Mucosa of rectum (tissue), 2 donors: ENCODE data around the gene HGFAC.

Source experiments
- H3K27ac ChIP-seq, 2 donors: one replicate each; pipeline ENCODE4 v1.7.0; 2013; ENCODE audit warnings: inconsistent platforms in 2 of 2, low read depth in 2 of 2, low read length in 2 of 2
- H3K27me3 ChIP-seq, 2 donors: one replicate each; pipeline ENCODE4 v1.7.0; 2013; ENCODE audit warnings: low read length in 2 of 2; ENCODE audit not compliant: control insufficient read depth in 2 of 2, insufficient read depth in 2 of 2
- H3K36me3 ChIP-seq, 2 donors: one replicate each; pipeline ENCODE4 v1.7.0; 2013; ENCODE audit warnings: low read length in 2 of 2; ENCODE audit not compliant: control insufficient read depth in 2 of 2, insufficient read depth in 2 of 2
- H3K4me1 ChIP-seq, 2 donors: one replicate each; pipeline ENCODE4 v1.7.0; 2013; ENCODE audit warnings: low read length in 2 of 2, mild to moderate bottlenecking in 1 of 2; ENCODE audit not compliant: control insufficient read depth in 2 of 2, insufficient read depth in 2 of 2
- H3K4me3 ChIP-seq, 2 donors: one replicate each; pipeline ENCODE4 v1.7.0; 2013; ENCODE audit warnings: low read length in 2 of 2
- H3K9ac ChIP-seq, 2 donors: one replicate each; pipeline ENCODE4 v1.7.0; 2013; ENCODE audit warnings: low read length in 2 of 2, low read depth in 1 of 2, mild to moderate bottlenecking in 1 of 2
- H3K9me3 ChIP-seq, 2 donors: one replicate each; pipeline ENCODE4 v1.7.0; 2013; ENCODE audit warnings: low read length in 2 of 2; ENCODE audit not compliant: control insufficient read depth in 2 of 2
- donor health status: healthy.
- donor health status: Normal muscosa, but diverticular disease.

The HGFAC gene

DNA sequence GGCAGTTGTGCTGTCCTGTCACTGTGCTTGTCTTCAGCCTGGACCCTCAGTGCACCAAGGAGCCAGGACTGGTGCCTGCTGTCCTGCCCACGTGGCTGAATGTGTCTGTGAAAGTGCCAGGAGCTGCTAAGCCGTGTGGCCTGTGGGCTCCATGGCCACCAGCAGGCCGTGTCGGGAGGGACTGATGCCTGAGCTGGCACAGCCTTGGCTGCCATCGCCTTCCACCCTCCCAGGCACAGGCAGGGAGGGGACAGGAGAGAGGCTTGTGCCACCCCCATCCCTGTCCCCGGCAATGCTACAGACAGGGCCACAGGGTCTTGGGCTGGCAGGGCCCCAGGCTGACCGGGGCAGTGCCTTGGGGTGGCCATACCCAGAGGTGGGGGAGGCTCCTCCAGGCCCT is 46.1 kb downstream of the HGFAC start:
- Histone ChIP-seq H3K9me3 (no peaks in the 10 kb centered on the region), H3K36me3 (no peaks in the 10 kb centered on the region), H3K9ac (no peak overlapping the region), H3K4me1 (peaks cover 12 to 19% of the 10 kb centered on the region in 2 donors), H3K27ac (no peak overlapping the region), H3K27me3 (peaks cover 11 to 19% of the 10 kb centered on the region in 2 donors), H3K4me3 (no peak overlapping the region)

DNA sequence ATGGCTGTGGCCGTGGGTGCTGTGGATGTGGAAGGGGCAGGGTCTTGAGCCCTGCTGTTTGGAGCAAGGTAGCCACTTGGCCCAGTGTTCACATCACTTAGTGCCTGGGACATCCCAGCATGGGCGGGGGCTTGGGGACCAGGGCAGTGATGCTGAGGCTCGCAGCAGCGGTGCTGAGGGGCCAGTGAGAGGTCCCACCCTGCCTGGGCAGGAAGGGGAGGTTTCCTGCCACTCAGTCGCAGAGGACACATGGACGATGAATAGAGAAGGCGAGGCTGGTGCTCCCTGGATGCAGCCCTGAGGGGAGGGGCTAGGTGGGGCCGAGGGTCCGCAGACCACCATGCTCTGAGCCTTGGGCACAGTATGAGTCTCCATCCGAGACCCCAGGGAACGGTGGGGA is 47.1 kb downstream of the HGFAC start:
- Histone ChIP-seq H3K4me1 (peaks cover 12 to 13% of the 10 kb centered on the region in 2 donors), H3K4me3 (no peak overlapping the region), H3K9me3 (no peaks in the 10 kb centered on the region), H3K27me3 (peaks cover 13 to 17% of the 10 kb centered on the region in 2 donors), H3K9ac (no peak overlapping the region), H3K36me3 (no peaks in the 10 kb centered on the region), H3K27ac (no peak overlapping the region)

DNA sequence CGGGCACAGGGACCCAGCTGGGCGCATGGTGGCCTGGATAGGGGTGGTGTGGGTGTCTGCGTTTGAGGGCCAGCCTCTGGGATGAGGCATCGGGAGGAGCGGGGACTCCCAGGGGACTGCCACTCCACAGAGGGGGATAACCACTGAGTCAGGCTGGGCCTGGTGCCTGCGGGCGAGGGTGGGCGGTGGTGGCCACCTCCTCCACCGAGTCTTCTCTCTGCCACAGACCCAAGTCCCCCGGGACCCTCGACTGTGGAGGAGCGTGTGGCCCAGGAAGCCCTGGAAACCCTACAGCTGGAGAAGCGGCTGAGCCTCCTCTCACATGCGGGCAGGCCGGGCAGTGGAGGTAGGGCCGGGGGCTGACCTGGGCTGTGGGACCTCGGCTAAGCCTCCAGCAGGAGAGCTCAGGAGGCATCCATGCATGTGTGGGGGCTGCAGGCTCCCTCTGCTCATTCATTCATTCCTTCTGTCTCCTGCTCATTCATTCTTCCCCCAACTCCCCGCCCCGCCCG is 47.7 kb downstream of the HGFAC start:
- Histone ChIP-seq H3K27me3 (peaks cover 11 to 17% of the 10 kb centered on the region in 2 donors), H3K9me3 (no peaks in the 10 kb centered on the region), H3K36me3 (no peaks in the 10 kb centered on the region), H3K4me3 (no peak overlapping the region), H3K4me1 (peaks cover 6 to 9% of the 10 kb centered on the region in 2 donors), H3K27ac (no peak overlapping the region), H3K9ac (no peak overlapping the region)

DNA sequence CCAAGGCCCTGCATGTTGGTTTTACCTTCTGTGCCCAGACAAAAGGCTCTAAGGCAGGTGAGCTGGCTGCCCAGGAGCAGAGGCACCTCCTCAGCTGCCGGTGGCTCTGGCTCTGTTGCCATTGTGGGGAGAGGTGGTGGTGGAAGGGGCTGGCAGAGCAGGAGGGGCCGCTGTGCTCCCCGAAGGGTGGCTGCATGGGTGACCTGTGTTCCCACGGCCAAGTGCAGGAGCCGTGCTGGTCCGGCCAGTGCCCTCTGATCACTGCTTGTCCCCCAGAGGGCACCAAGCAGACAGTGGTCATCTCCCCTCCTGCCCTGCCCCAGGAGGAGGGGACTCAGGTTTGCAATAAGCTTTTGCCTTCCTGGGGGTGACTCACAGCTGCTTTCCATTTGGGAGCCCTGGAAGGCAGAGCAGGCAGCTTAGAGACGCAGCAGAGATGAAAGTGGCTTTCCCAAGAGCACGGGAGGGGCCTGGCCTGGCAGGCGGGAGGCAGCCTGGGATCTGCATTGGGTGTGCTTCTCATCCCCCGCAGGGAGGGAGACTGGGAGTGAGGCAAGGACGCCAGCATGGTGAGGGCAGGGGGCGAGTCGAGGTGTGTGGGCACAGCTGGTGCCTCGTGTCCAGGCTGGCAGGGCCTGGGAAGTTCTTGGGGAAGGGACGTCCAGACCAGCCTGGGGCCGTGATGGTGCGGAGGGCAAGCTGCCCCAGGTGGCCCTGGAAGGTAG is 50.1 kb downstream of the HGFAC start:
- H3K27me3 ChIP-seq = peaks cover 6 to 15% of the 10 kb centered on the region in 2 donors
- H3K4me1 ChIP-seq = no peaks in the 10 kb centered on the region
- H3K4me3 ChIP-seq = no peak overlapping the region
- H3K9ac ChIP-seq = no peak overlapping the region
- H3K36me3 ChIP-seq = no peaks in the 10 kb centered on the region
- no peaks in the 10 kb centered on the region for H3K9me3 ChIP-seq
- H3K27ac ChIP-seq = no peak overlapping the region

GRCh38 chr4:3492741-3493719 is 51.3 kb downstream of the HGFAC start:
- Histone ChIP-seq H3K4me1 (no peaks in the 10 kb centered on the region), H3K27ac (no peak overlapping the region), H3K27me3 (peaks cover 6 to 12% of the 10 kb centered on the region in 2 donors), H3K4me3 (no peak overlapping the region), H3K9me3 (no peaks in the 10 kb centered on the region), H3K36me3 (no peaks in the 10 kb centered on the region), H3K9ac (no peak overlapping the region)

- Histone ChIP-seq H3K4me3 (no peak overlapping the region), H3K27me3 (peaks cover 6 to 12% of the 10 kb centered on the region in 2 donors), H3K4me1 (no peaks in the 10 kb centered on the region), H3K36me3 (no peaks in the 10 kb centered on the region), H3K9ac (no peak overlapping the region), H3K9me3 (no peaks in the 10 kb centered on the region), H3K27ac (no peak overlapping the region)
These were observed 52.1 kb downstream of the HGFAC start for GRCh38 chr4:3493720-3494461.

GRCh38 chr4:3494462-3494871 is 52.7 kb downstream of the HGFAC start:
- Histone ChIP-seq H3K27ac (no peak overlapping the region), H3K4me1 (no peaks in the 10 kb centered on the region), H3K4me3 (no peak overlapping the region), H3K36me3 (no peaks in the 10 kb centered on the region), H3K27me3 (peaks cover 6 to 12% of the 10 kb centered on the region in 2 donors), H3K9ac (no peak overlapping the region), H3K9me3 (no peaks in the 10 kb centered on the region)

DNA sequence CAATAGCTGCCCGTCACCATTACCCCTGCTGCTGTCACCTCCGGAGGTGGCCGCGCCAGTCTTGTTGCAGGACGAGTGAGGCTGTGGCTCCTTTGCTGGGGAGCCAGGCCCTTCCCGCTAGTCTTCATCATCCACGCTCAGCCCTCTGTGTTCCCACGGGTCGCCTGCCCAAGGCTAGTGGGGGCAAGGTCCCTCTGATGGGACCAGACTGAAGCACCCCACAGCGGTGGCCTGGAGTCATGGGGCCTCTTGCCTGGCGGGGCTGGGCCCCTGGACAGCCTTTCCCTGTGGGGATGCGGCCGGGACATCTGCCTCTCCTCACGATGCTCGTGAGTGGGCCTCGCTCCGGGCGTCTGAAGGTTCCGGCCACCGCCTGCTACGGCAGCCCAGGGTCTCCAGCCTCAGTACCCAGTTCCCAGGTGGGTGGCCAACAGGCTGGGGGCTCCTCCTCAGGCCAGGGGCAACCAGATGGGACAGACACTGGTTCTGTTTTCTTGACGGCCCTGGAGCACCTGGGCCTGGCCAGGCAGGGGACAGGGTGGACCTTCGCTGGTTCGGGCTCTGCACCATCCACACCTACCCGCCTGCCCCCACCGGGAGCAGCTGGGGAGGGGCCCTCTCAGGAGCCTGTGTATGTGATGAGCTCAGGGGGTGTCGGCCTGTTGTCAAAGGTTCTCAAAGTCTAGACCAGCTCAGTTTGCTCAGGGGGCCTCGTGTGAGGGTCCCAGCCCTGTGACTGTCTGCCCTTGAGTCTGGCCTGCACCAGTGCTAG is 53.6 kb downstream of the HGFAC start:
- no peaks in the 10 kb centered on the region for H3K4me1 ChIP-seq
- H3K4me3 ChIP-seq = no peak overlapping the region
- no peak overlapping the region for H3K9ac ChIP-seq
- no peaks in the 10 kb centered on the region for H3K36me3 ChIP-seq
- H3K27ac ChIP-seq = no peak overlapping the region
- peaks cover 6 to 12% of the 10 kb centered on the region in 2 donors for H3K27me3 ChIP-seq
- no peaks in the 10 kb centered on the region for H3K9me3 ChIP-seq

DNA sequence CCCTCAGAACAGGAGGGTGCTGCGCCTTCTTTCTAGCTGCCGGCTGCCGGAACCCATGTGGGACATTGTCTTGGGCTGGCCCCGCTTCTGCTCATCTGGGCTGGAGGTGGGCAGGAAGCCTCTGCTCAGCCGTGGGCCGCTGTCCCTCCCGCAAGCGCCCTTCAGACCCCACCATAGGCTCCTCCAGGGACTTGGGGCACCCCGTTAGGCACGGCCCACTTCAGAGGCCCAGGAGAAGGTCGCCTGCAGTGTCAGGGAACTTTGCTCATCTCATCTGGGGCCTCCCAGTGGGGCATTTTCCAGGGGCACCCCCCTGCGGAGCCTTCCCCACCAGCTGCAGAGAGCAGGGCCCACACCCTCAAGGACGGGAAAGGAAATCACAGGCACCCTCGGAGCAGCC is 54.3 kb downstream of the HGFAC start:
- no peak overlapping the region for H3K27ac ChIP-seq
- no peaks in the 10 kb centered on the region for H3K4me1 ChIP-seq
- no peaks in the 10 kb centered on the region for H3K9me3 ChIP-seq
- no peaks in the 10 kb centered on the region for H3K36me3 ChIP-seq
- H3K4me3 ChIP-seq = no peak overlapping the region
- H3K9ac ChIP-seq = no peak overlapping the region
- H3K27me3 ChIP-seq = peaks cover 3 to 12% of the 10 kb centered on the region in 2 donors
